ENCODE data around the gene MYO15A. TPM values are rescaled to one million over a fixed set of nuclear protein-coding genes. Genes with fewer than 3 reads are reported as not detected.

MYO15A gene
- total RNA-seq, 2 experiments from 2014 or later, result 0.27 to 0.46 TPM

DNA sequence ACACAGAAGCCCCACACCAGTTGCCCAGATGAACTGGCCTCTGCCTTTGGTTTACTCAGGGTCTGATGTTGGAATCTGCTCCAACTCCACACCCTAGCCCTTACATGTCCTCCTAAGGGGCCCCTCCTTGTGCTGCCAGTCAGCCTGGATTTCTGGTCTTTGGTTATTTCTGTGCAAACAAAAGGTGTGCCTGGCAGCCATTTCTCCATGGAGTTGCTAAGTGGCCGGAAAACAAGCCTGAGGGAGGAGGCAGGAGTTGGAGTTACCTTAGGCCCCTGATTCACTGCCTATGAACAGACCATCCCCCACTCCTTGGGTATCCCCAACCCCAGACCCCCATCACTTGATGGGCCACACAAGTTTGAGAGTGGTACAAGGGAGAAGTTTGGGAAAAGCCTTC, 70.6 kb downstream of the MYO15A start:
- ChIA-PET POLR2A (no interaction called here), CTCF (no interaction called here)

DNA sequence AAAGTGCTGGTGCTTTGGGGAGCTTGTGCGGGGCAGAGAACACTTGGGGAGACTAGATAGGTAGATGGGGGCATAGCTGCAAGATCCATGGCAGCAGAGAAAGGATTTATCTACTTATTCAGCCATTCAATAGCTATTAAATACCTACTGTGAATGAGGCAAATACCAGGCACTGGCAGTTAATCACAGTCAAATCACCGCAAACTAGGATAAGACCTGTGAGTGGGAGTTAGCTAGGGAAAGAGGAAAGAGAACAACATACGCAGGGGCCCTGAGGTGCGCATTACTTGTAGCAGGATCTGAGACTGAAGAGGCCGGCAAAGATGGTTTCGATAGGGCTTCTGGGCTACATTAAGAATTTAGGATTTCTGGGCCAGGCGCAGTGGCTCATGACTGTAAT, 71.2 kb downstream of the MYO15A start:
- ChIA-PET POLR2A (no interaction called here), CTCF (interaction anchor here (1.3 kb wide), 1 partner anchor 38 kb away, joined by 3 read pairs; no protein-coding TSS in a partner anchor)

DNA sequence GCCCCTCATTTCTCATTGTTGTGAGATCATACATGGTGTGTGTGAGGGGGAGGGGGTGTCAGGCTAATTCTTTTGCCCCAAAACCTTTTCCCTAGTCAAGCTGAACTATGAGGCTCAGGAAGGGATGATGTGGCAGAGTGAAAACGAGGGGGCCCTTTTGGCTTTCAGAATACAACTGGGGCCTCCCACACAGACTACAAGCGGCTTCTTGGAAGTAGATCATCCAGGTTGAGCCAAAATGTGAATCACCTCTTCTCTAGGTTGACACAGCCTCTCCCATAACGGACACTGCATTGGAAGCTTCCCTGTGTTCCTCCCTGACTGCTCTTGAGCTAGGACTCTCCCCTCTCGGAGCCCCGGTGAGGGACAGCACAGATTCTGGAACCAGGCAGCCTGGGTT, 72.8 kb downstream of the MYO15A start:
- POLR2A ChIA-PET, result no interaction called here
- CTCF ChIA-PET, result interaction anchor here (0.6 to 1.6 kb wide), 4 partner anchors 16 to 356 kb away, joined by 4 to 7 read pairs (median 4); no protein-coding TSS in a partner anchor

DNA sequence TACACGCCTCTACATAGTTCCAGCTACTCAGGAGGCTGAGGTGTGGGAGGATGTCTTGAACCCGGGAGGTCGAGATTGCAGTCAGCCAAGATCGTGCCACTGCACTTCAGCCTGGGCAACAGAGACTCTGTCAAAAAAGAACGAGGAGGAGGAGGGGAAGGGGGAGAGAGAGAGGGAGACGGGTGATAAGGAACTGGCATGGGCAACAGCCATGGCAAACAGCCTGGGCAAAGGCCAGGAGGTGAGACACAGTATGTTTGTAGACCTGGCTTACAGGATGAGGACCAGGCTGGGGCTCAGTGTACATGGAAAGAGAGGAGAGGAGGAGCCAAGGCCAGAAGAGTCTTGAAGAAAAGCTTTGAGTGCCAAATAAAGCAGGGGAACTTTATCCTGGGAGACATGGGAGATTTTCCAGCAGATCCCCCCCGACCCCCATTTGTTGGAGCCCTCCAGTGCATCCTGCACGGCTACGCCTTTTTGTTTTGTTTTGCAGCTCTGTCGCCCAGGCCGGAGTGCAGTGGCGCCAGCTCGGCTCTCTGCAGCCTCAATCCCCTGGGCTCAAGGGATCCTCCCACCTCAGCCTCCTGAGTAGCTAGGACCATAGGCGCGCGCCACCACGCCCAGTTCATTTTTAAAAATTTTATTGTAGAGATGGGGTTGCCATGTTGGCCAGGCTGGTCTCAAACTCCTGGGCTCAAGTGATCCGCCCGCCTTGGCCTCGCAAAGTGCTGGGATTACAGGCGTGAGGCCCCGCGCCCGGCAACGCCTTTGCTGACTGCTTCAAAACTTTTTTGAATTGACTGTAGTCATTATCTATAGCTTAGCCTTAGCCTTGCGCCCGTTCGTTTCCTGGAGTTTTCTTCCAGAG, 73.8 kb downstream of the MYO15A start:
- CTCF ChIA-PET, result interaction anchor here (0.8 to 1.6 kb wide), 6 partner anchors 15 to 45 kb away, joined by 3 to 7 read pairs (median 4); no protein-coding TSS in a partner anchor

DNA sequence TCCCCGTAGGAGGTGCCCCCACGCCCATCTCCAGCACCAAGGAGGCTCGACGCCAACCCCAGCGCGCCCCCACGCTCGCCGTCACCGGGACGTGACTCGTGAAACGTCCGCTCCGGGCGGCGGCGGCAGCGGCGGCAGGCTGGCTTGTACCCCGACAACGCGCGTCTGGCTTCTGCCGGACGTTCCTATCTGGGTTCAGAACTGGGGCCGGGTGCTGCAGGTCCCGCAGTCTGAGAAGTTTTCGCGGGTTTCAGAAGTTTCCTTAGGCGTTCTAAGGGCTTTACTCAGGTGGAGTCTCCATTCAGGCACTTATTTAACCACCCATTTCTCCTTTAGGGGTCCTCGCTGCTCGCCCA, 74.4 kb downstream of the MYO15A start:
- ChIA-PET CTCF (interaction anchor here (0.7 to 1.5 kb wide), 3 partner anchors 22 to 144 kb away, joined by 3 to 5 read pairs (median 4); no protein-coding TSS in a partner anchor), POLR2A (interaction anchor here (1.2 to 2.3 kb wide), 4 partner anchors 21 to 132 kb away, joined by 3 to 11 read pairs (median 6); partner anchors contain the start of genes SMCR8 and TOP3A)

More for the DNA sequence above, 73.8 kb downstream of the MYO15A start:
- POLR2A ChIA-PET, result interaction anchor here (1.2 to 1.4 kb wide), 2 partner anchors 20 to 133 kb away, joined by 3 to 5 read pairs; partner anchors contain the start of genes SMCR8 and TOP3A

DNA sequence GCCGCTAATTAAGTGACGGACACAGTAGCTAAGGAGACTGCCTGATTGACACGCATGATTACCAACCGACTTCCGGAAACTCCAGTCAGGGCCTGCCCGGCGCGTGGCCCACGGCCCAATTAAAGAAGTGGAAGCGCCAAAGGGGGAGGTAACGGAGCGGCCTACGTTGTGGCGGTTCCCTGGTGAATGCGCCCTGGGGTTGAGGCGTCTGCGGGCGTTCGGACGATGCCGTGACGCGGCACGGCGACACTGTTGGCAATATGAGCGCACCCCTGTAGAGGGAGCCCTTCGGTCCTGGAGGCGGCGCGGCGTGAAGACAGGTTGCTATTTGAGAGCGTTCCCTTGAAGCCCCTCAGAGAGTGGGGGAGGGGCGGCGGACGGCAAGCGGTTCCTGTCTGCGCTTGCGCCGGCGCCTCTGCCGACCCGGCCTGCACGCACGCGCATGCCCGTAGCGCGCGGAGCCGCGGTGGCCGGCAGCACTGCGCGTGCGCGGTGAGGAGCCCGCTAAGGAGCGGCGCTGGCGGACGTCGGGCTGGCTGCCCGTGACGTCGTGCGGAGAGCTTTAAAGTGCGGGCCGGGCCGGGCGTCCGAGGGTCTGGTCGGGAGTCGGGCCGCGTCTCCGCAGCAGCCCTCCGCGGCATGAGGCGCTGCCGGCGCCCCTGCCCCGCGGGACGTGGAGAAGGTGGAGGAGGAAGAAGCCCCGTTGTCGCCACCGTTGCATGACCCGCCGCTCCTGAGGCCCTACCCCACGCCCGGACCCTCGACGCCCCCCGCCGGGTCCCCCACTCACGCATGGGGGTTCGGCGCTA, 75.0 kb downstream of the MYO15A start, which contains the start of gene ALKBH5:
Gene ALKBH5 (plus strand): TSS at position 495 of the 809 bp plus-strand sequence. CDS start 416 bp downstream, outside the sequence.
- ChIA-PET CTCF (interaction anchor here (0.7 to 1.6 kb wide), 7 partner anchors 9 to 145 kb away, joined by 3 to 7 read pairs (median 4); no protein-coding TSS in a partner anchor), POLR2A (interaction anchor here (1.0 to 2.3 kb wide), 6 partner anchors 21 to 132 kb away, joined by 3 to 11 read pairs (median 4); partner anchors contain the start of genes SMCR8 and TOP3A)

DNA sequence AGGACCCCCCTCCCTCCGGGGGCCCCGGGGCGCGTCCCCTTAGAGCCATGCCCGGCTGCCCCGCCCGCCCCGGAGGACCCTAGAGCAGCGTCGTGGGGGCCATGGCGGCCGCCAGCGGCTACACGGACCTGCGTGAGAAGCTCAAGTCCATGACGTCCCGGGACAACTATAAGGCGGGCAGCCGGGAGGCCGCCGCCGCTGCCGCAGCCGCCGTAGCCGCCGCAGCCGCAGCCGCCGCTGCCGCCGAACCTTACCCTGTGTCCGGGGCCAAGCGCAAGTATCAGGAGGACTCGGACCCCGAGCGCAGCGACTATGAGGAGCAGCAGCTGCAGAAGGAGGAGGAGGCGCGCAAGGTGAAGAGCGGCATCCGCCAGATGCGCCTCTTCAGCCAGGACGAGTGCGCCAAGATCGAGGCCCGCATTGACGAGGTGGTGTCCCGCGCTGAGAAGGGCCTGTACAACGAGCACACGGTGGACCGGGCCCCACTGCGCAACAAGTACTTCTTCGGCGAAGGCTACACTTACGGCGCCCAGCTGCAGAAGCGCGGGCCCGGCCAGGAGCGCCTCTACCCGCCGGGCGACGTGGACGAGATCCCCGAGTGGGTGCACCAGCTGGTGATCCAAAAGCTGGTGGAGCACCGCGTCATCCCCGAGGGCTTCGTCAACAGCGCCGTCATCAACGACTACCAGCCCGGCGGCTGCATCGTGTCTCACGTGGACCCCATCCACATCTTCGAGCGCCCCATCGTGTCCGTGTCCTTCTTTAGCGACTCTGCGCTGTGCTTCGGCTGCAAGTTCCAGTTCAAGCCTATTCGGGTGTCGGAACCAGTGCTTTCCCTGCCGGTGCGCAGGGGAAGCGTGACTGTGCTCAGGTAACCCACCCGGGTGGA, 75.8 kb downstream of the MYO15A start:
- CTCF ChIA-PET, result interaction anchor here (0.6 to 1.6 kb wide), 7 partner anchors 9 to 41 kb away, joined by 3 to 7 read pairs (median 4); no protein-coding TSS in a partner anchor
- POLR2A ChIA-PET, result interaction anchor here (0.7 to 2.3 kb wide), 5 partner anchors 9 to 86 kb away, joined by 3 to 11 read pairs (median 3); no protein-coding TSS in a partner anchor

DNA sequence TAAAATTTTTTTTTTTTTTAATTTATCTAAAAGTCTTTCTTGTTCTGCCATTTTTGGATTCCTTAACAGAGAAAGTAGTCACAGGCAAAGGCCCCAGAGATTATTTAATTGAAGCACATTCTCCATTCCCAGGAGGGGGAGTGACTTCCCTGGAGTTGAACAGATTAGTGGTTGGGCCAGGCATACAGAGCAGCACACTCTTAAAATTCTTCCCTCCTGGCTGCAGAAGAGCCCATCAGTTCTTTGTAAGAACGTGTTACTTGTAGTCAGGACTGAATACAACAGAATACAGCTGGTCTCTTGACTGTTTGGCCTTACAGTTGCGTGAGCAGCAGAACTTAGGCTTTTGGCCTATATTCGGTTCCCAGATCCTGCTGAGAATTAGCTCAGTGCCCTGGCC, 76.8 kb downstream of the MYO15A start:
- ChIA-PET POLR2A (interaction anchor here (0.9 to 2.3 kb wide), 2 partner anchors 17 to 32 kb away, joined by 8 to 11 read pairs; no protein-coding TSS in a partner anchor), CTCF (interaction anchor here (0.6 to 1.6 kb wide), 5 partner anchors 18 to 124 kb away, joined by 3 to 5 read pairs (median 3); no protein-coding TSS in a partner anchor)

DNA sequence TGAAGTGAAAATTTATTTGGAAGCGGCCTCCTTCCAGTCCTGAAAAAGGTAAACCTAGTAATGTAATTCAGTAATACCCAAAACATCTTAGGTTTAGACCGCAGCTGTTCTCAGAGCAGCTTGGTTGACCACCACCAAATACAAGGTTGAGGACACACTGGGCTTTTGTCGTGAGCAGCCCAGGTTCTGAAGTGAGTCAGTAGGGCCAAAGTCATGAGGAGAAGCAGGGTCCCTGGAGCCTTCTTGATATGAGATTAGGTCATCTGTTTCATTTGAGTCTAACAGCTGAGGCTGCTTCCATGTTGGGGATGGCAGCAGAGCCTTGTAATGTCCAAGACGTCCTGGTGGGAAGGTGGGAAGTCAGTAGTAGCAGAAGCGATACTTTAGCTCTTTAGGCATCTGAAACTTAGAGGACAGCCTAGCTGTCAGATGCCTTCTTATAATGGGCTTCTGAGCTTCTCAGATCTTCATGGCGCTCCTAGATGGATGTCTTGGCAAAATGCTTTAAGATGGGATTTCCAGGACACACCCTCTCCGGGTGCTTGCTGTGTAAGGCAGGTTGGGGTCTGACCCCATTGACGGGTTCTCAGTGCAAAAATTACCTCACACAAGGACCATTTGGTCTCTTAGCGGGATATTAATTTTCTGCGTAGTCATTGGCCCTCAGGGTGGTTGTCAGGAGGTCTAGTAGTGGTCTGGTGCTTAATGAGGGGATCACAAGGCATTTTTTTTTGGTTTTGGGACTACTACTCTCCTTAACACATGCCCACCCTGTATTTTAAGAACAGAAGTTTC, 77.5 kb downstream of the MYO15A start:
- POLR2A ChIA-PET, result interaction anchor here (0.9 kb wide), 1 partner anchor 16 kb away, joined by 8 read pairs; no protein-coding TSS in a partner anchor
- CTCF ChIA-PET, result interaction anchor here (0.6 to 1.1 kb wide), 2 partner anchors 17 to 124 kb away, joined by 3 read pairs; no protein-coding TSS in a partner anchor

DNA sequence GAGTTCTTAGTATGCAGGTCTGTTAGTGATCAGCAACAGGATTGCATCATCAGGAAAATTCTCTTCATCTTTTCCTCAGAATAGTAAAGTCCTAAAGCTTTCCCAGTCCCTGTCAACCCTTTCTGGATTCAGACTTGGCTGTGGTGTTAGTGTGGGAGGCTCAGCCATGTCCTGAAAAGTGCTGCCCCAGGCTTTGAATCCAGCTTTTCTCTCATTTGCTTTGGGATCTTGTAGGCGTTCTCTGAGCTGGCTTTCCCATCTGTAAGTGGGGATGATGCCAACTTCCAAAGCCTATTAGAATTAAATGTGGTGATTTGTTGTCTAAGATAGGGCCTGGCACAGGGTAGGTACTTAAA, 78.0 kb downstream of the MYO15A start:
- POLR2A ChIA-PET, result no interaction called here
- CTCF ChIA-PET, result interaction anchor here (1.1 kb wide), 1 partner anchor 17 kb away, joined by 3 read pairs; no protein-coding TSS in a partner anchor

DNA sequence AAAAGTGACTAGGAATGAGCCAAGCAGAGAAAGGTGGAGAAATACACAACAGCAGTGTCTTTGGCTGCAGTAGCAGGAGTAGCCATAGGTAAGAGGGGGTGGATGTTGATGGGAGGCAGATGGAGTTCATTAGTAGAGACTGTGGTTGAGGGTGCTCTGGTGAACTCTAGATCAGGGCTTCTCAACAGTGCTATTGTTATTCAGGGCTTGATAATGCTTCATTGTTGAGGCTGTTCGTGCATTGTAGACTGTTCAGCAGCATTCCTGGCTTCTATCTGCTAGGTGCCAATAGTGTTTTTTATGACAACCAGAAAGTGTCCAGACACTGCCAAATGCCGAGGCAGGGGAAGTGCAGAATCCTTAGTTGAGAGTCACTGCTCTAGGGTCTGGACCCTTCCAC, 78.7 kb downstream of the MYO15A start:
- ChIA-PET CTCF (interaction anchor here (1.8 kb wide), 1 partner anchor 31 kb away, joined by 4 read pairs; no protein-coding TSS in a partner anchor), POLR2A (no interaction called here)

DNA sequence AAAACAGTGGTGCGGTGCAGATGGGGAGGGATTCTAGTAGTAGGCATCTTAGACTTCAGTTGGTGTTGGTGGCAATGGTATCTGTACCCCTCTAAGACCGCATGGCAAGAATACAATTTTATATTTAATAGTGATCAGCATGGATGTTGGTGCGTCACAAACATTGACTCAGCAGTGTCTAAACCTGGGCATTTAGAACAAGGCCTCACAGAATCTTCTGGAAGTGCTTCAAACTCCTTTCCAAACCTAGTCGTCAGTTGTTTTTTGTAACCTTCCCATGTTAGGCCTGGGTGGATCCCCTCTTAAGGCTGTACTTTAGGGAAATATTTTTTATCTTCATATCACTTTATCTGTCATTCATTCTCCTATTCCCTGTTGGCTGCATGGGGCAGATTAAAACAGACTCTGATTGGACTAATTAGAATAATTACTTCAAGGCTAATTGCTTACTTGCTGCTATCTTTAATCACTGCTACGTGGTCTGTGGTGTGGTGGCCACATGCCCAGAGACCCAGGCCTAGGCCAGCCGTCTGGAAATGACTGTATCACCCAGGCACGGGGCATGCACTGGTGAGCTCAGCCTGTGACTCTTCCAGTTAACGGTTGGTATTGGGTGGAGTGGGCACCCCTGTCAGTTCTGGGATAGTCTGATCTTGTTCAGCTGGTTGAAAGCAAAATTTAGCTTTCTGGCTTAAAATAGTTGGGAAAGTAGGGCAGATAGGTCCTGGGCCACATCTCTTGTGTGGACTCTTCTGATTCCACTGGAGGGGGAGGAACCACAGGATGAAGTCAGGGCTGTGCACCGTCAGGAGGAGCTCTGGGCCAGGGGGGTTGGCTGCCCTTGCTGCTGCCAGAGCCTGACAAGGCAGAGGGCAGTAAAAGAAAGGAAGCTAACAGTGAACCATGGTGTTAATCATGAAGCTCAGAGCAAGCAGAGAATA, 79.5 kb downstream of the MYO15A start:
- ChIA-PET CTCF (interaction anchor here (0.6 to 1.8 kb wide), 4 partner anchors 10 to 100 kb away, joined by 3 to 4 read pairs (median 3); no protein-coding TSS in a partner anchor), POLR2A (no interaction called here)

DNA sequence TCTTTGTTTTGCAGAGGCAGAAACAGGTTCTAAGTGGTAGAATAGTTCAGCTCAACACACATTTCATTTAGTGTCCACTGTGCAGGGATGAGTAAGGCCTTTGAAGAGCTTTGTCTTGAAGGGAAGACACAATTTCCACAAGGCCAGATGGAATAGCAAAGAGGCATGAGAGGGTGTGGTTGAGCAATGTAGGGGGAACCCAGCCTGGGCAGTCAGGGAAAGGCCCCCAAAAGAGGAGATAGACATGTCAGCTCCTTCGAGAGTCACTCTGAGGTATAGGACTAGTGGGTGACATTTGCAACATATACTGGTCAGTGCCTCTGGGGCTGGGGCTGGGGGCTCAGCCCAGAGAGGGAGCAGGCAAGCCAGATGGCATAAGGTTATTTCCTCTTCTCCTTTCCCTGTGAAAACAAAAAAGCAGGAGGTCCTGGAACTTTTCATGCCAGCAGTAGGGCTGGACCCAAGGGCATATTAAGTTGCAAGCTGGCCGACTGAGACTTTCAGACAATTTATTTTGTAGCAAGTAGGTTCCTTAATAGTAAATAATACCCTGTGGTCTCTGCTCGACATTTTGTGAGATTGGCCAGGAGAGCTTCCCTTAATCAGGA, 82.2 kb downstream of the MYO15A start:
- CTCF ChIA-PET, result interaction anchor here (0.7 to 1.8 kb wide), 4 partner anchors 21 to 167 kb away, joined by 3 to 6 read pairs (median 4); no protein-coding TSS in a partner anchor
- POLR2A ChIA-PET, result no interaction called here

DNA sequence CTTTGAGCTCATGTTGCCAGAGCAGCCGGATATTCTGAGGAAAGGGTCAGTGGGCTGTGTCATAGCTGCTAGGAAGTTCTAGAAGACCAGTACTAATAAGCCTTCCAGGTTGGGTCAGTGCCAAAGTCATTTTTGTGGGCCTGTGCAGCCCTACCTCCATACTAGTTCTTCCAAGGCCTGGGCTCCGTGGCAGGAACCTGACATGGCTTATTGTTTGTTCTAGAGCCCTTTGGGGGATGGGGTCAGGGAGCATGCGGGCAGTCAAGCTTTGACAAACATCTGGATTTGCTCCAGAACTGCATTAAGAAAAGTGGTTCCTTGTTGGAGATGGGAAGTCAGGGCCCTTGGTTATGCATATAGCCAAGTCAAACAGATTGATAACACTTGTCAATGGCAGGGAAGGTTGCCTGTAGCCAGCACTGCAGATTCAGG, 82.7 kb downstream of the MYO15A start:
- ChIA-PET CTCF (interaction anchor here (1.1 to 1.8 kb wide), 5 partner anchors 10 to 49 kb away, joined by 3 to 6 read pairs (median 3); no protein-coding TSS in a partner anchor), POLR2A (interaction anchor here (0.5 kb wide), 1 partner anchor 33 kb away, joined by 3 read pairs; no protein-coding TSS in a partner anchor)

DNA sequence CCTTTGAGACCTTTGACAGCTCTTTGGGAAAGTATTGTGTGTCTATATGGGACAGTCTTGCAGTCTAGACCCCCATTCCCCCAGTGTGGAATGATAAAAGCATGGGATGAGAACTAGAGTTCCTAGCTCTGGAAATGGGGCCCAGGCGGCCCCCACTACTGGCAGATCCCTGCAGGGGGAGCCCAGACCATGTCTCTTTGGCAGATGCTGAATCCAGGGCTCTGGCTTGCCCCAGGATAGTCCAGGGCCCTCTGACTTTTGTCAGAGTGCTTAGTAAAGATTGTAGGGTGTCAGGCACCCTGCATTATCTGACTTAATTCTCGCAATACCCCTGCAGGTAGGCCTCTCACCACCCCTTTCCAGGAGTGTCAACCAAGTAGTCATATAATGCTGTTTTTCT, 83.4 kb downstream of the MYO15A start:
- ChIA-PET POLR2A (no interaction called here), CTCF (interaction anchor here (1.2 to 1.8 kb wide), 4 partner anchors 10 to 50 kb away, joined by 3 to 6 read pairs (median 4); no protein-coding TSS in a partner anchor)
